CD8-positive, alpha-beta memory T cell (primary cell): ENCODE data around the gene AKAP9. TPM values are rescaled to one million over a fixed set of nuclear protein-coding genes. Genes with fewer than 3 reads are reported as not detected.

Source experiments
- CTCF ChIA-PET: fragments of 350-600 bp; sonication (Branson Sonifier 250); formaldehyde crosslinking; loops from one replicate; lab custom pipeline; 2021; ENCODE audit warnings: antibody characterized with exemption; lab: Charles Lee
- POLR2A ChIA-PET: fragments of 350-600 bp; sonication (Branson Sonifier 250); formaldehyde crosslinking; loops from one replicate; lab custom pipeline; 2021; ENCODE audit warnings: antibody characterized with exemption; lab: Charles Lee
- DNase-seq, 5 donors: peaks; one replicate each; pipeline versions ENCODE4 v3.0.0 to v3.0.0-alpha.2; 2020 to 2022; ENCODE audit warnings: mixed read lengths in 1 of 5
- H3K27ac ChIP-seq: one replicate; pipeline ENCODE4 v1.7.0; 2013; ENCODE audit warnings: low read depth, mild to moderate bottlenecking, low read length, moderate library complexity
- H3K27me3 ChIP-seq: 2 replicates; pipeline ENCODE4 v1.7.0; 2013; ENCODE audit warnings: low read length, mild to moderate bottlenecking; ENCODE audit not compliant: insufficient read depth, poor library complexity, severe bottlenecking
- H3K36me3 ChIP-seq: 2 replicates; pipeline ENCODE4 v1.7.0; 2013; ENCODE audit warnings: mild to moderate bottlenecking, low read length, moderate library complexity; ENCODE audit not compliant: insufficient read depth
- H3K4me1 ChIP-seq: 2 replicates; pipeline ENCODE4 v1.7.0; 2013; ENCODE audit warnings: mild to moderate bottlenecking, low read length, moderate library complexity; ENCODE audit not compliant: insufficient read depth
- H3K4me3 ChIP-seq: 2 replicates; pipeline ENCODE4 v1.7.0; 2013; ENCODE audit warnings: mild to moderate bottlenecking, low read length
- H3K9me3 ChIP-seq: 2 replicates; pipeline ENCODE4 v1.7.0; 2013; ENCODE audit warnings: mild to moderate bottlenecking, low read length
- H3K27ac Mint-ChIP-seq, 8 donors: one replicate each; pipeline ENCODE4 v1.8.0; 2020 to 2021; ENCODE audit warnings: mixed read lengths in 8 of 8, mild to moderate bottlenecking in 6 of 8, inconsistent platforms in 3 of 8, moderate library complexity in 3 of 8
- H3K27me3 Mint-ChIP-seq, 2 donors: one replicate each; pipeline ENCODE4 v1.8.0; 2020 to 2021; ENCODE audit warnings: mixed read lengths in 2 of 2, mild to moderate bottlenecking in 1 of 2, moderate library complexity in 1 of 2
- H3K36me3 Mint-ChIP-seq, 3 donors: one replicate each; pipeline ENCODE4 v1.8.0; 2020 to 2021; ENCODE audit warnings: mixed read lengths in 3 of 3, inconsistent platforms in 1 of 3, mild to moderate bottlenecking in 1 of 3
- H3K4me1 Mint-ChIP-seq, 3 donors: one replicate each; pipeline ENCODE4 v1.8.0; 2020 to 2021; ENCODE audit warnings: mixed read lengths in 3 of 3, inconsistent platforms in 1 of 3, mild to moderate bottlenecking in 1 of 3
- H3K4me3 Mint-ChIP-seq, 7 donors: one replicate each; pipeline ENCODE4 v1.8.0; 2020 to 2021; ENCODE audit warnings: mixed read lengths in 7 of 7, mild to moderate bottlenecking in 6 of 7, moderate library complexity in 4 of 7, inconsistent platforms in 2 of 7
- H3K9me3 Mint-ChIP-seq, 5 donors: one replicate each; pipeline ENCODE4 v1.8.0; 2020 to 2022; ENCODE audit warnings: mixed read lengths in 5 of 5, mild to moderate bottlenecking in 3 of 5, moderate library complexity in 2 of 5, inconsistent platforms in 1 of 5
- polyA plus RNA-seq: library from polyadenylated mRNA; unstranded; fragments of 300-500 nt; fragmentation: Illumina TruSeq; gene quantifications from one replicate; pipeline ENCODE4 v1.2.3, GENCODE V29; 2021
- total RNA-seq, 2 experiments: library from RNA; stranded (reverse); gene quantifications; one replicate each; pipeline ENCODE4 v1.2.3, GENCODE V29; 2021

Gene AKAP9
- total and polyA plus RNA-seq, 3 experiments from 2014 or later, result 34.9 to 49.2 (median 40.3) TPM

GRCh38 chr7:92155108-92155739 is 214.6 kb downstream of the AKAP9 start:
- Histone ChIP-seq H3K27ac (no peak overlapping the region), H3K9me3 (no peaks in the 10 kb centered on the region), H3K36me3 (no peaks in the 10 kb centered on the region), H3K4me1 (no peaks in the 10 kb centered on the region), H3K27me3 (no peaks in the 10 kb centered on the region), H3K4me3 (no peak overlapping the region)
- Mint-ChIP-seq H3K36me3 (no peaks in the 10 kb centered on the region), H3K9me3 (no peaks in the 10 kb centered on the region), H3K4me1 (peaks cover 0 to 2% (median 0%) of the 10 kb centered on the region in 3 donors), H3K4me3 (no peak overlapping the region), H3K27me3 (peaks cover 0 to 5% of the 10 kb centered on the region in 2 donors), H3K27ac (no peak overlapping the region)
- ChIA-PET CTCF (no interaction called here), POLR2A (no interaction called here)
- no peak for DNase-seq

- Mint-ChIP-seq H3K4me1 (peaks cover 0 to 2% (median 0%) of the 10 kb centered on the region in 3 donors), H3K36me3 (no peaks in the 10 kb centered on the region), H3K27ac (no peak overlapping the region), H3K4me3 (no peak overlapping the region), H3K27me3 (peaks cover 7 to 14% of the 10 kb centered on the region in 2 donors), H3K9me3 (no peaks in the 10 kb centered on the region)
- ChIA-PET POLR2A (interaction anchor here (0.7 kb wide), 1 partner anchor 1856 kb away, joined by 3 read pairs; no protein-coding TSS in a partner anchor), CTCF (no interaction called here)
- Histone ChIP-seq H3K27me3 (no peaks in the 10 kb centered on the region), H3K9me3 (no peaks in the 10 kb centered on the region), H3K4me3 (no peak overlapping the region), H3K36me3 (no peaks in the 10 kb centered on the region), H3K4me1 (no peaks in the 10 kb centered on the region), H3K27ac (no peak overlapping the region)
- DNase-seq, result no peak
Observed at GRCh38 chr7:92156990-92157389, 216.3 kb downstream of the AKAP9 start.

GRCh38 chr7:92158660-92159575 is 218.3 kb downstream of the AKAP9 start:
- CTCF ChIA-PET, result no interaction called here

More at GRCh38 chr7:92158660-92159575, 218.3 kb downstream of the AKAP9 start:
- Mint-ChIP-seq H3K36me3 (no peaks in the 10 kb centered on the region), H3K27ac (no peak overlapping the region), H3K27me3 (peaks cover 10 to 20% of the 10 kb centered on the region in 2 donors), H3K4me1 (peaks cover 0 to 2% (median 0%) of the 10 kb centered on the region in 3 donors), H3K4me3 (no peak overlapping the region), H3K9me3 (no peaks in the 10 kb centered on the region)
- DNase-seq, result no peak
- POLR2A ChIA-PET, result no interaction called here
- Histone ChIP-seq H3K4me1 (no peaks in the 10 kb centered on the region), H3K27ac (no peak overlapping the region), H3K27me3 (no peaks in the 10 kb centered on the region), H3K9me3 (no peaks in the 10 kb centered on the region), H3K4me3 (no peak overlapping the region), H3K36me3 (no peaks in the 10 kb centered on the region)

Other genes with a start within 250 kb of the AKAP9 start
- gene MTERF1, start 60.2 kb upstream of the AKAP9 start, total RNA-seq, result 10 to 100 TPM; 20.4 to 21.4 TPM
- 11.6 TPM for gene MTERF1, start 60.2 kb upstream of the AKAP9 start, polyA plus RNA-seq
- 10 to 100 TPM; 44.5 TPM for gene CYP51A1, start 193.6 kb downstream of the AKAP9 start, total RNA-seq
- gene CYP51A1, start 193.6 kb downstream of the AKAP9 start, polyA plus RNA-seq, result 13.4 TPM
- gene LRRD1, start 238.3 kb downstream of the AKAP9 start, total RNA-seq, result not detected
- not detected for gene LRRD1, start 238.3 kb downstream of the AKAP9 start, polyA plus RNA-seq